Measurements from ENCODE around the gene SYT2. TPM values are rescaled to one million over a fixed set of nuclear protein-coding genes. Genes with fewer than 3 reads are reported as not detected.

The SYT2 gene
- total RNA-seq, 2 experiments from 2014 or later, result not detected

DNA sequence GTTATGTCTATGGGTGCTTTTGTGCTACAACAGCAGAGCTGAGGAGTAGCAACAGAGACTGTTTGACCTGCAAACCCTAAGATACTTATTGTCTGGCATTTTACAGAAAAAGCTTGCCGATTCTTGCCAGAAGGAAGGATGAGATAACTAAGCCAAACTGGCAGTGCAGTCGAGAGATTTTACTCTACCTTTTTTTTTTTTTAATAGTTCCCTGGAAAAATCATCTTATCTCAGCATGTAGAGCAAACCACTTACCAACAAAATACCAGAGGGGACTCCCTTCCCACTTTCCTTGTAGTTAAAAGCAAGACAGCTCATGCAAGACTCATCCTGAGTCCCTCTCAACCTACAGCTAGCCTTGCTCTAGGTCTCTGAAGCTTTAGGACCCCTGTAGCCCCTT is 132.9 kb downstream of the SYT2 start:
- Mint-ChIP-seq H3K9me3 (no peaks in the 10 kb centered on the region), H3K4me3 (no peak overlapping the region), H3K36me3 (peaks cover 2% of the 10 kb centered on the region), H3K4me1 (no peaks in the 10 kb centered on the region), H3K27me3 (no peaks in the 10 kb centered on the region), H3K27ac (no peak overlapping the region)
- ATAC-seq (ENCODE audit: low read depth), result no peak
- POLR2A ChIA-PET, result interaction anchor here (0.7 kb wide), 1 partner anchor 235 kb away, joined by 4 read pairs; the partner anchor contains the start of gene UBE2T
- no peak for DNase-seq

DNA sequence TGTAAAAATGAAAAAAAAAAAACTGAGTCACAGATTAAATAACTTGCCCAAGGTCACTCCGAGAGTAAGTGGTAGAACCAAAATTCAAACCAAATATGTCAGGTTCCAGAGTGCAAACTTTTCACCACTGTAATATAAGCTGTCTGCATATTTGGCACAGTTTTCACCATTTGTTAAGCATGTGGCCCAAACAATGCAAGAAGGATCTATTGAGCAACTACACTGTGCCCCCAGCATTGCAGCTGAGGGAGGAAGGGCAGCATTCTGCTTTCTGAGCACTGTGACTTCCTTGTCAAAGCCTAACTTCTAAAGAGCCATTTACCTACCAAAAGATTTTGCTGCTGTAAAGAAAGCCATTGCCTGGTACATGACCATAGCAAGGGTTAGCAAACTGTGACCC is 133.4 kb downstream of the SYT2 start:
- H3K36me3 Mint-ChIP-seq, result peaks cover 2% of the 10 kb centered on the region
- no peak for ATAC-seq (ENCODE audit: low read depth)
- no peaks in the 10 kb centered on the region for H3K9me3 Mint-ChIP-seq
- no peaks in the 10 kb centered on the region for H3K27me3 Mint-ChIP-seq
- POLR2A ChIA-PET, result interaction anchor here (0.7 kb wide), 1 partner anchor 235 kb away, joined by 4 read pairs; the partner anchor contains the start of gene UBE2T
- no peak overlapping the region for H3K4me3 Mint-ChIP-seq
- DNase-seq, result no peak
- H3K27ac Mint-ChIP-seq, result no peak overlapping the region
- no peaks in the 10 kb centered on the region for H3K4me1 Mint-ChIP-seq

DNA sequence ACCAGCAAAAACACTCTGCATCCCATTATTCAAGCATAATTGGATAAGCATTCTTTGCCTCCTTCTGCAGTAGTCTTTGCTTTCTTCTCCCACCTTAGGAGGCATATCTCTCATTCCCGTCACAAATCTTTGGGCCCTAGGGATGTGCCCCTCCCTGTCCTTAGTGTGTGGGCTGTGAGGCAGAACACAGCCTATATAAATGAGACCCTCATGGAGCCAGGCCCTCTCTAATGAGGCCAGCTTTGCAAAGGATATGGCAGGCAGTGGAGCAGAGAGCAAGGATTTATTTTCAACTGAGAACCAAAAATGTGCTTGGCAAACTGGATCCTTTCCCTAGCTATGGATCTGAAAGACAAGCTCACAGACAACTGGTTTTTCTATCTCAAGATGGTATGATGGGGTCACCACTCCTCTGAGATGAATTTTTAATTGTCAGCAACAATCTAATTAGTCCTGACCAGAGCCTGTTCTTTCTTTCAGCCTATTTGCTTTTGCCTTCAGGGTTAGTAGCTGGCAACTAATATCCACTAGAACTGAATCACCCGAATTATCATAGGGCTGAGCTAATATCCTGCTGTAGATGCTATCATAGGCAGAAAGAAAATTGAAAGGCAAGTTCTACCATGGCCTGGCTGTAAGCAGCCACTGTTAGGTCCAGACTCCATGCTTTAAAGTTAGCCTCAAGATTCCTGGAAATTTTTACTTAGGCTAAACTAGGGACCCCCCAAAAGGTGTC is 134.2 kb downstream of the SYT2 start:
- Mint-ChIP-seq H3K36me3 (no peaks in the 10 kb centered on the region), H3K4me3 (no peak overlapping the region), H3K9me3 (no peaks in the 10 kb centered on the region), H3K27me3 (no peaks in the 10 kb centered on the region), H3K4me1 (no peaks in the 10 kb centered on the region), H3K27ac (no peak overlapping the region)
- POLR2A ChIA-PET, result no interaction called here
- no peak for ATAC-seq (ENCODE audit: low read depth)
- DNase-seq, result no peak

DNA sequence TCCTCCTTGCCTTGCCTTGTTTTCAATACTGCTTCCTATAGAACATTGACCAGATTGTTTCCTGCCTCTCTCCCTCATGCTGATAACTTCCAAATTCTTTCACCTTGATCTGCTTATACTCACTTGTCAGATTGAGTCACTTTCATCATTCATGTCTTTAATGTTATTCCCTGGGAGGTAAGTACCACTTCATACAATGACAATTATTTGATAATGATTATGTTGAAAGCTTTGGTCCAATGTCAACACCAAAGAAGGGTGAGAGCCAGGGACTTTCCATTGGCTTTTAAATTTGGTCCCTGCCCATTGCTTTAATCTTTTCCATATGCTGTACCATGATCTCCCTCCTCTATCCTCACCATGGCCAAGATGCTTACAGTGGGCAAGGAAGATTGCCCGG is 137.4 kb downstream of the SYT2 start:
- Mint-ChIP-seq H3K27me3 (no peaks in the 10 kb centered on the region), H3K4me1 (no peaks in the 10 kb centered on the region), H3K27ac (no peak overlapping the region), H3K4me3 (no peak overlapping the region), H3K36me3 (no peaks in the 10 kb centered on the region), H3K9me3 (no peaks in the 10 kb centered on the region)
- ATAC-seq (ENCODE audit: low read depth), result no peak
- DNase-seq, result no peak
- POLR2A ChIA-PET, result no interaction called here

DNA sequence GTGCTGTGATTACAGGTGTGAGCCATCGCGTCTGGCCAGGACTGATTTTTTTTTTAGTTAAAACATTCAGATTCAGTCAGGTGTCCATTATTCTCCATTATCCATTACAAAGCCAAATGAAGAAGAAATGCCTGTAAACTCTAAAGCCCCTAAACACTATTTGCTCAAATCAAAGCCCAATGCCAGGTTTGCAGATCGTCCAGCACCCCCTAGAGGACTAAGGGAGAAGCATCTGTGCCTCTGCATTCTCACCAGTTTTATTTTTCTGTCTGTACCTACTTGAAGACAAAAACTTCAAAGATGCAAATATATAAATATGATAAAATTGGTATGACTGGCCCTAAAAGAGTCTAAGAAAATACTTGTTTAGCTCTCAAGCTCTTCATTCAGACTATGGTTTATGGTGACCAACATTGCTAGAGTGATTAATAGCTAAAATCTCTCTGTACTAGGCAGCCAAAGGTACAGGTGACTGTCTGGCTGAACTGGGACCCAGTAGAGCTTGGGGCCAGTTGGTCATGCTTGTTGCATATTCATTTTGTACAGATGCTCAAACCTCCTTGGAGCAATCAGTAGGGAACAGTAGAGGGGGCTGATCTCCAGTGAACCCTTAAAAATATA is 138.4 kb downstream of the SYT2 start:
- H3K4me3 Mint-ChIP-seq, result no peak overlapping the region
- no peak for ATAC-seq (ENCODE audit: low read depth)
- no peak for DNase-seq
- POLR2A ChIA-PET, result no interaction called here
- no peaks in the 10 kb centered on the region for H3K27me3 Mint-ChIP-seq
- no peak overlapping the region for H3K27ac Mint-ChIP-seq
- peaks cover 2% of the 10 kb centered on the region for H3K36me3 Mint-ChIP-seq
- no peaks in the 10 kb centered on the region for H3K9me3 Mint-ChIP-seq
- peaks cover 3% of the 10 kb centered on the region for H3K4me1 Mint-ChIP-seq

DNA sequence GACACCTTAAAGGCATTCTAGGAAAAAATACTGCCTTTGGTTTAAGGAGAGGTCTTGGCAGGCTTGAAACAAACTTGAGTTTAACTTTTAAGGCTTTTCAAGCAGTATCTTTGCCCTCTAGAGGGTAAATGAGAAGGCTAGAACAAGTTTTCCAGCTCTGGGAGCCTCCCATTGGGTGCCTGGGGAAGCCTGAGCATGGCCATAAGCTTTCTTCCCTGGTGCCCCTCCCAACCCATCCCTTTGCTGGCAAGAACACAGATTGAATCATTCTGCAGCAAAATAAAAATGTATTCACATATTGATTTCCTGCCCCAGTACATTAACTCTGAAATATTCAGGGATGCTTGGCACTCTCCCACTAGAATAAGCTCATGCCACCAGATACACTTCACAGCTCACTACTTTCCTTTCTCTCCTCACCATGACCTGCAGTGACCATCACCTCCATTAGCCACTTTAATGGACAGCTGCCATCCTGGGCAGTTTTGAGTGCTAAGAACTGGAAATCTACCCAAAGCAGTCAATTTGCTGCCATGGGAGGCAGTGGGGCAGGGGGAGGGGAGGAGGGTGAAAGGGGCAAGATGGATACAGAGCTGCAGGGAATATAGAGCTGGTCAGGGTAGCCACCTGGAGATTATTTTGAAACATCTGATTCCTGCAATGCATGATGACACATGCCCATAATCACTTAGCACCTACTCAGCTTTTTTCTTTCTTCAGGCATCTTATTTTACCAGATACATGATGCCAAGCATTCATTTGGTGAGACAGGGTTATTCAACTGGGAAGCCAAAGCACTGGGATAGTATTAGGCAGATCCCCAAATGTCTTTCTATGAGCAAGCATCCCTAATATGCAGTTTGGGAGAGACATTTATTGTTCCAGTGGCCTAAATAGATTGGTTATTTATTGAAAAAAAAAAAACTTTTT is 140.6 kb downstream of the SYT2 start:
- no peaks in the 10 kb centered on the region for H3K27me3 Mint-ChIP-seq
- no peak overlapping the region for H3K4me3 Mint-ChIP-seq
- DNase-seq, result no peak
- H3K9me3 Mint-ChIP-seq, result no peaks in the 10 kb centered on the region
- no peak for ATAC-seq (ENCODE audit: low read depth)
- no peak overlapping the region for H3K27ac Mint-ChIP-seq
- POLR2A ChIA-PET, result no interaction called here
- H3K36me3 Mint-ChIP-seq, result peaks cover 2% of the 10 kb centered on the region
- peaks cover 12% of the 10 kb centered on the region for H3K4me1 Mint-ChIP-seq

DNA sequence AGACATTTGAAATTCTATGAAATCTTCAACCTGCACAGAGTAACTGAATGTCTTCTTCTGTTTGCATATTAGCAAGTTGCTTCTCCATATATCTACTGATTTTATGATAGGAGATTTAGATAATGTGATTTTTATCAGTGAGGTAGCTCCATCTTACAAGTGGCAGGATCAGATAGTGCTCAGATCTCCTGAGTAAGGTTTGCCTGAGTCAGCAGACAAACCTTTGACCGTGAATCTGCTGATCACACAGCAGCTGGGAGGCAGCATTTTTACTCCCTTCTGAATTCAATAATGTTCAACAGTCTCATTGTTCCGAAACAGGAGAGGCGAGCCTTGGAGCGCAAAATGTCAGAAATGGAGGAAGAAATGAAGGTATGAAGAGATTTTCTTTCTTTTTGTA is 141.4 kb downstream of the SYT2 start:
- no peak overlapping the region for H3K4me3 Mint-ChIP-seq
- POLR2A ChIA-PET, result no interaction called here
- DNase-seq (no peak), ATAC-seq (ENCODE audit: low read depth) (no peak)
- H3K9me3 Mint-ChIP-seq, result no peaks in the 10 kb centered on the region
- peaks cover 12% of the 10 kb centered on the region for H3K4me1 Mint-ChIP-seq
- no peaks in the 10 kb centered on the region for H3K27me3 Mint-ChIP-seq
- H3K27ac Mint-ChIP-seq, result no peak overlapping the region
- H3K36me3 Mint-ChIP-seq, result peaks cover 5% of the 10 kb centered on the region

DNA sequence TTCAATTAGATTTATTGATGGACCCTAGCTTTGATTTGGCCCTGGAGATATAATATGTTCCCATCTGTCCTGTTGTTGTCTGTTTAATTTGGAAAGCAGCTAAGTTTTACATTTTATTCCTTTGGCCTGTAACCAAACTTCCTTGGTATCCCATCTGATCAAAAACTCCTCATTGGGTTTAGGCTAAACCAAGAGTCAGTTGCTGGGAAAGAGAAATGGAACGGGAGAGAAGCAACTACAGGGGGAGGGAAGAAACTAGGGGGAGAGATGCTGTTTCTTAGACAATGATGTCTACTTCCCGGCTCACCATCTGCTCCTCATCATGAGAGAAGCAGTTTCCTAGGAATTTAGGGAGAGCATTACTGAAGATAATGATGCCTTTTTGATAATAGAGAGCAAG is 141.8 kb downstream of the SYT2 start:
- ATAC-seq (ENCODE audit: low read depth) (no peak), DNase-seq (no peak)
- Mint-ChIP-seq H3K27ac (no peak overlapping the region), H3K36me3 (peaks cover 5% of the 10 kb centered on the region), H3K4me1 (peaks cover 12% of the 10 kb centered on the region), H3K4me3 (no peak overlapping the region), H3K27me3 (no peaks in the 10 kb centered on the region), H3K9me3 (no peaks in the 10 kb centered on the region)
- POLR2A ChIA-PET, result no interaction called here

DNA sequence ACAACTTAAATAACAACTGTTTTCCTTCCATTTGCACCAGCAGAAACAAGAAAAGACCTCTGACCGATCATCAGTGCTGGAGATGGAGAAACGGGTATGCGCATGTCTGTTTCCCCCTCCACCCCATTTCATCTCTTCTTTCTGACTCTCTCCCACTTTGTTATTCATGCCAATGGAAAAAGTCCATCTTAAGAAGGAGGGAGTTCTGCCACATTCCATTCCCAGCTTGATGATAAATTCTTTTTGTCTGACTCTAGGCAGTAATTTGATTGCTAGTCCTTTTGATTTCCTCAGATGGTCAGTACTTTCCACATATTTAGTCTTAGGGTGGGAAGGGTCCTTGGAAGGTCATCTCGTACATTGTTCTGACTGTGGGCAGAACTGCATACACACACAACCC is 142.5 kb downstream of the SYT2 start:
- Mint-ChIP-seq H3K27me3 (no peaks in the 10 kb centered on the region), H3K4me1 (peaks cover 12% of the 10 kb centered on the region), H3K36me3 (peaks cover 5% of the 10 kb centered on the region), H3K27ac (peak overlapping the region; percentile 3), H3K9me3 (no peaks in the 10 kb centered on the region), H3K4me3 (no peak overlapping the region)
- ATAC-seq (ENCODE audit: low read depth) (no peak), DNase-seq (no peak)
- POLR2A ChIA-PET, result no interaction called here

DNA sequence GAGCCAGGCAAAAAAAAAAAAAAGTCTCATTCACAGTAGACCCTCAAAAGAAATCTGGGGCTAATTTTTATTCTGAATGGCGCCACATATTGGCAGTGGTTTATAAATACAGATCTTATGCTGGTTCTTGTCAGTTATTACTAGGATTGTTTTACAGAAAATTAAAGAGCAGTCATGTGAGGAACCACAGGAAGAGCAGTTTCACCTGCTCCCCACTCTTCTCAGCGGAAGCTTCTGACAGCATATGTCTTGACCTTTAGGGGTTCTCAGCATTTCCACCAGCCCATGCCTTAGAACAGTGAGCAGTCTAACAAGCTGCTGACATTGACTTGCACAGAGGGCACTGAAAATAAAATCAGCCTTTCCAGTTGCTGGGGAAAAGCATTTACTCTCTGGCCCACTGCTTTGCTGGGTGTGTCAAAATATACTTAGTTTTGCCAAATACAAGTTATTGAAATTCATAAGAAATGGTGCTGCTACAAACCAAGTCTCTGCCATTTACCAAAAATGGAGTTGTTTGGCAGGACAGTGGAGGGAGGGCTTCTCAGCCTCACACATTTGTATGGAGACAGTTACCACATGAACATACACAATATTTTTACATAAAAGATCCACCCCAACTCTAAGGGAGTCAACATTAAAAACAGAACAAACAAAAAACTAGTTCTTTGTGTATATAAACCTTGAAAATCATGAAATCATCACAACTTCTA is 144.2 kb downstream of the SYT2 start:
- Mint-ChIP-seq H3K4me3 (no peak overlapping the region), H3K27ac (no peak overlapping the region), H3K9me3 (no peaks in the 10 kb centered on the region), H3K4me1 (peaks cover 17% of the 10 kb centered on the region), H3K36me3 (peaks cover 5% of the 10 kb centered on the region), H3K27me3 (no peaks in the 10 kb centered on the region)
- DNase-seq (no peak), ATAC-seq (ENCODE audit: low read depth) (peak; percentile 79)
- POLR2A ChIA-PET, result no interaction called here

DNA sequence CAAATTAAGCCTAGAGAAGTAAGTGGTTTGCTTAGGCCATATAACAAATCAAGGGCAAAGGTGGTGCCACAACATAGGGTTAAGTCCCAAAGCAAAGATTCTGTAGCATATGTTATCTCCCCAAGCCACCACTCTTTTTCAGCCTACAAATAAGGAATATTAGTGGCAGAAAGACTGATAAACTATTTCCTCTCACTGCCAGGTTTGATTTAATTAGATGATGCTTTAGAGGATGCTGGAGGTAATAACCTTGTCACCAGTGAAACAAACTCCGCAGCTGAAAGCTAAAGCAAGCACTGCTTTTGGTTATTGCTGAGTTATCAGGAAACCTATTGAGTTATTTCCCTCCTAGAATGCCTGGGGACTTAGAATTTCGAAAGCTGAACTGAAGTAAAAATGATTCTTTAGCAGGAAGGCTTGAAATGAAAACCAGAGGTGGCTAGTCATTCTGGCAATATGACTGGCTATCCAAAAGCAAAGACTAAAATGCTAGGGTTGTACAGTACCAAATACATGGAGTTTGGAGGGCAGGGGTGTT is 145.2 kb downstream of the SYT2 start:
- no peak overlapping the region for H3K27ac Mint-ChIP-seq
- H3K36me3 Mint-ChIP-seq, result peaks cover 5% of the 10 kb centered on the region

DNA sequence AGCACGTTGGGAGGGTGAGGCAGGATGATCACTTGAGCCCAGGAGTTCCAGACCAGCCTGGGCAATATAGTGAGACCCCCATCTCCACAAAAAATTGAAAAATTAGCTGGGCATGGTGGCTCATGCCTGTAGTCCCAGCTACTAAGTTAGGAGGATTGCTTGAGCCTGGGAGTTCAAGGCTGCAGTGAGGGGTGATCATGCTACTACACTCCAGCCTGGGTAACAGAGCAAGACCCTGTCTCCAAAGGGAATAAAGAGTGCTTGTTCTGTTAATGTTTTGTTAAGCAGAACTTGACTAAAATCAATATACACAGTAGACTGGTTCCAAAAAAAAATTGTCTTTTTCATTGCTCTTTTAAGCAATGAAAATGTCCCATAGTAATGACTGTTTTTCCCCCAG is 146.4 kb downstream of the SYT2 start:
- Mint-ChIP-seq H3K9me3 (no peaks in the 10 kb centered on the region), H3K27ac (no peak overlapping the region), H3K36me3 (peaks cover 5% of the 10 kb centered on the region), H3K4me1 (peaks cover 17% of the 10 kb centered on the region), H3K27me3 (no peaks in the 10 kb centered on the region), H3K4me3 (no peak overlapping the region)
- DNase-seq (no peak), ATAC-seq (ENCODE audit: low read depth) (no peak)
- POLR2A ChIA-PET, result interaction anchor here (0.6 kb wide), 1 partner anchor 192 kb away, joined by 9 read pairs; no protein-coding TSS in a partner anchor

More for the DNA sequence above, 145.2 kb downstream of the SYT2 start:
- no peak for ATAC-seq (ENCODE audit: low read depth)
- no peak for DNase-seq
- Mint-ChIP-seq H3K4me1 (peaks cover 17% of the 10 kb centered on the region), H3K9me3 (no peaks in the 10 kb centered on the region), H3K27me3 (no peaks in the 10 kb centered on the region), H3K4me3 (no peak overlapping the region)
- POLR2A ChIA-PET, result no interaction called here

Data from activated naive CD8-positive, alpha-beta T cell treated with anti-CD3 and anti-CD28 coated beads, Interleukin-2, amount 10 ng/mL, durations not matched to agents 7 days and 5 days (primary cell).